Inflammatory macrophage treated with lipopolysaccharide for 1 hour (primary cell): ENCODE data around the gene BTBD9.

ENCODE experiments used
- DNase-seq, 2 donors: peaks; one replicate each; pipeline ENCODE4 v3.0.0-alpha.2; 2020 to 2022

The BTBD9 gene

GRCh38 chr6:38272222-38272621, 367.5 kb downstream of the BTBD9 start:
- DNase-seq, result no peak

DNA sequence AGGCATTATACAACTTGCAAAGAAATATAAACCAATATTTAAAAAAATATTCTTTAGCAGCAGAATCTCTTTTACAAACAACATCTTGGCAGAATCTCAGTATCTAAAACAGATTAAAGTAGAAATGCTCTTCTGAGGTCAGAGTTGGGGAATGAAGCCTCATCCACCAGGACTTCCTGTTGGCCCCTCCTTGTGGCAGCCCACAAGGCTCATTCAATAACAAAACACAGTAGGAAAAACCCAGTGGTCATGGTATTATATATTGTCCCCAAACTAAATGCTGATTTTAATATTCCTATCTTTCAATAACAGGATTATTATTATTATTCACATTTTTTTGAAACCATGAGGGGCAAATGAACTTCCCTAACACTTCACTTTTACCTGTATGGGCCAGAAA, 368.6 kb downstream of the BTBD9 start:
- no peak for DNase-seq

- no peak for DNase-seq
Measured at GRCh38 chr6:38270367-38270766, 369.4 kb downstream of the BTBD9 start.

DNA sequence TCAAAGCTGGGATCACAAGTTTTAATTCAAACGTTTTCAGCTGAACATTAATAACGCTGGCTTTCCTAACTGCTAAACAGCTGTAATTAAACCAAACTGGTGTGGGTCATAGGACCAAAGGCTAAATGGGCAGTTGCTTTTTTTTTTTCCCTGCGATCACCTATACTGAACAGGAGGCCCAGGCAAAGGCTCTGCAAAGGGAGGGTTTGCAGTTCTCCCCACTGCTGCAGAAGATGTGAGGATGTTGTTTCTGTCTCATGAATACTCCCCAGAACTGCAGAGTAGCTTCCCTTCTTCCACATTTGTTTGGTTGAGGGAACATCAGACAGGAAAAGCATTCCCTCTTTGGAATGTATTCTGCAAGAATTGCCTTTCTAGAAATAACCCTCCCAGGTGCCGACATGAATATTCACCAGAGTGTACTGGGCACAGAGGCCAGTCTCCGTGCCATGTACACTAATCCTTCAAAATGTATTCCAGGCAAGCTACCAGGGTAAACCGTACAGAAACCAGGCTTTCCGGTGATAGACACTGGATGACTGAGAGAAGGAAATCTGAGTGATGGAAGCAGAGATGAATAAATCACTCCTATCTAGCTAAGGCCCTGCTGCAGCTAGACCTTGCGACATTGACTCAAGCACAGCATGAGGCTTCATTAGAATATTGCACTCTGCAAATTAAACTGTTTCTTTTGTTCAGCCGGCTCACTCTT, 370.1 kb downstream of the BTBD9 start:
- DNase-seq, result no peak

GRCh38 chr6:38268342-38268741, 371.4 kb downstream of the BTBD9 start:
- DNase-seq, result no peak

- no peak for DNase-seq
Measured at GRCh38 chr6:38266921-38267354, 372.8 kb downstream of the BTBD9 start.

GRCh38 chr6:38264605-38265004, 375.1 kb downstream of the BTBD9 start:
- DNase-seq, result no peak

GRCh38 chr6:38262609-38263008, 377.1 kb downstream of the BTBD9 start:
- DNase-seq, result no peak

GRCh38 chr6:38262026-38262425, 377.7 kb downstream of the BTBD9 start:
- no peak for DNase-seq

DNA sequence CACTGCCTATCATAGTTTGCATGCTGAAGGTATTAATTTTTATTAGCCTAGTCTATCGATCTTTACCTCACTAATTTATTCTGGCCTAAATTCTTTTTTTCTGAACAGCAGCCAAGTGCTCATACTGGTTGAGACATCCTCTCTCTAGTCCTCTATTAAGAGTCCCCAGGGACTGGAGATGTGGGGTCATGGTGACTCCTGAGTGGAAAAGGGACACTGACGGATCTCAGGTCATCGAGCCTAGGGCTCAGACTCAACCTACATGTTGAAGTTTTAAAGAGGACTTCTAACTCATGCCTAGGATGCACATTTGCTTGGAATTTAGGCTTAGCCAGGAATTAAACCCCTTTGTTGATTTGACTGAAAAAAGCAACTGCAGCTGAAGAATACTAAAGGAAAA, 378.1 kb downstream of the BTBD9 start:
- DNase-seq, result no peak

DNA sequence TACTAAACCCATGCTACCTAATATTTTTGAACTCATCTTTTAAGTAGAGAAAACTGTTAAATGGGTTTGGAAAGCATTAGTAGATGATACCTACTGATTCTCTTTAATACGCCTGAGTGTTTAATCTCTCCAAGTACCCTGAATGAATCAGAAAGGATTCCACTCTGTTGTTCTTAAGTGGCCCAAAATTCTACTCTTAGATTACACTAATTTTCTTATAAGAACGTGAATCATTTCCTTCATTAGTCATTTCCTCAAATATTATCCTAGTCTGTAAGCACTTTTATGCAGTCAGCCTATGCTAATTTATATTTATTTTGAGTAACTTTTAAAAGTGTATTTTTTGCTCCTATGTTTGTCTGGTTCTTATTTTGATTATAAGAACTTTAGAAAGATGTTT, 380.0 kb downstream of the BTBD9 start:
- DNase-seq, result peak in 1 of 2 donors; percentile 17

GRCh38 chr6:38248500-38249234, 391.1 kb downstream of the BTBD9 start:
- no peak for DNase-seq

- no peak for DNase-seq
Measured at GRCh38 chr6:38245295-38245694, 394.4 kb downstream of the BTBD9 start.

- DNase-seq, result no peak
Measured at GRCh38 chr6:38244869-38245268, 394.9 kb downstream of the BTBD9 start.

- DNase-seq, result no peak
Measured at GRCh38 chr6:38241200-38241871, 398.4 kb downstream of the BTBD9 start.

DNA sequence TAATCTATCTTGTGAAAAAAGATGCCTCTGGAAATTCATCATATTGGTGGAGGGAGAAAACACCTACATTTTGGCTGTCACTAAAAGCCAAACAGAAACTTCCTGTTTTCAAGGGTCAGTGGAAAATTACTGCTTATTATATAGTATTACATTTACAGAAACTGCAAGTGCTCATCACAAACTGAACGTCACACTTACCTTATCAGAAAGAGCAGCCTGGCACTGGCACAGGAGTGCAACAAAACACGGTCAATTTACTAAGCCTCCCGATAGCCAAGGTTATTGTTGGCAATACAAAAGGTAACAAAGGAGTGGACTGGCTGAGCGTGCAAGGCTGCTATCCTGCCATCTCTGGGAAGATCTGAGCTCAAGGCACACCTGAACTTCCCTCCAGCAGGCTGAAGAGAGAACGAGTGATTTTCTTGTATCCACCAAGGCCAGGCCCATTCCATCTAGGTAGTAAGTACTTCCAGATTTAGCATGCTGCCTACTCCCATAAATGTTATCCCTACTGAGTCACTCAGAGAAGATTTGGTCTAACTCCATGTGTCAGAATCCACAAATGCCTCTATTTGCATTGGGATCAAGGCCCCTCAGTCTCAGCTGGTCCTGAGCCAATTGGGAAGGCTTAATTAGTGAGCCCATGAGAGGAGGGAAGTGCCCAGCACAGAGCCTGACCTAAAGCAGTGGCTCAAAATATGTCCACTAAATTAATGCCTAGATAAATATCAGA, 399.8 kb downstream of the BTBD9 start:
- DNase-seq, result peak in 1 of 2 donors; percentile 11

DNA sequence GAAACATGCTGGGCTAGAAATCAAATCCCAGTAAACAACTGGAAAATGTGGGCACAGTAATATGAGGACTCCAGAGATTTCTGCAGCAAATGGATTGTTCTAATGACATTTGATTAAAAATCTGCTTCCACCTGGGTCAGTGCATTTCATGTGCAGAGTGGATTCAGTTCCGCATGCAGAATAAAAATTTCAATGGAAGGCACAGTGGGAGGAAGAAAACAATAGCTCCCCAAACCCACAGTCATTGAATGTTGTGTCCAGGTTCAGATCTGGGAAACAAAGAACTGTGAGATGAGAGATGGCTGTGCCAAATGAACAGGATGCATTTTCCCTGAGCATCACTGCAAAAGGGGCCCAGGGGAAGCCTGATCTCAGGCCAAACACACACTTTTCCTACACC, 403.1 kb downstream of the BTBD9 start:
- no peak for DNase-seq

DNA sequence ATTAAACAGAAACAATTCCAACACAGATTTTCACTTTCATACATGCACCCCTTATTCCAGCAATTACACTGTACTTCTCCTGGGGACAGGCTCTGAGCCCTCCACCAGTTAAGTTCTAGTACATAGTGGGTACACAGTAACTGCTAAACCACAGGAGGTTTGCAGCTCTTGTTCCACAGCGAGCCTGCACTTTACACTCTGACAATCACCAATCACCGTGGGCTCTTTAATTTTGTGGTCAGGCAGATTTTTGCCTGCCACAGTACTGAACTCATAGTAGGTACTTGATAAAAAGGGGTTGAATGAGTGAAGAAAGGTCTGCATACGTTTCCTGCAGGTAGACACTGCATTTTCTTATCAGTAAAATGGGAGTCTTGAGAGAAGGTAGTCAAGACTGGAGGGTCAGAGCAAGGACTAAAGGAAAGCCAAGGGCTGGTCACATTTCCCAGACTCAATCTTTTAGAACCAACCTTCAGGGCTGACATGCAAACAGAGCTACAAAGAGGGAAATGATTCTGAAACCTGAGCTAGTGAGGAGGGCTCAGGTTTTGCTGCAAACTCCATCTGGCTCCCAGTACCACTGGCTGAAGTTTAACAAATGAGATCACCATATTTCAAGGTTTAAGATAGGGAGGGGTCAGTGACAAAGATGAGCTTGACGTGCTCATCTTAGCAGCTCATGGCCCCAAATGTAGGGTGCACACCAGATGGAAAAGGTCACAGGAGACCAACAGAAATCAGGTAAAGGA, 404.6 kb downstream of the BTBD9 start:
- no peak for DNase-seq

DNA sequence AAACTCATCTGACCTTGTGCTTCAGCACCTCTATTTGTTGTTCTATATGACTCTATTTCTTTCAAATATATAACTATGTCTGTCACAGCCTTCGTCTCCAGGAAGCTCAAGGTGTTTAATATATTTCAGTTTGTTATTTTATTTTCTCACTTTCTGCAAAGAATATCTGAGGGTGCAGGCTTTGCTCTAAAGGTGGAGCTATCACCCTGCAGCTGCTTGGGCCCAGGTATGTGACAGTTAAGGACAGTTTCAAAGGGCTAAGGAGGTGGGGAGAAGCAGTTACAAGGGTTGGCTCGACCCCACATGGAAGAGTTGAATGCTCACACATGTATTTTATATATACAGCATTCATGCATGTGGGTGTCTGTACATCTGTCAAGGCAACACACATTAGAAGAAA, 405.6 kb downstream of the BTBD9 start:
- no peak for DNase-seq

DNA sequence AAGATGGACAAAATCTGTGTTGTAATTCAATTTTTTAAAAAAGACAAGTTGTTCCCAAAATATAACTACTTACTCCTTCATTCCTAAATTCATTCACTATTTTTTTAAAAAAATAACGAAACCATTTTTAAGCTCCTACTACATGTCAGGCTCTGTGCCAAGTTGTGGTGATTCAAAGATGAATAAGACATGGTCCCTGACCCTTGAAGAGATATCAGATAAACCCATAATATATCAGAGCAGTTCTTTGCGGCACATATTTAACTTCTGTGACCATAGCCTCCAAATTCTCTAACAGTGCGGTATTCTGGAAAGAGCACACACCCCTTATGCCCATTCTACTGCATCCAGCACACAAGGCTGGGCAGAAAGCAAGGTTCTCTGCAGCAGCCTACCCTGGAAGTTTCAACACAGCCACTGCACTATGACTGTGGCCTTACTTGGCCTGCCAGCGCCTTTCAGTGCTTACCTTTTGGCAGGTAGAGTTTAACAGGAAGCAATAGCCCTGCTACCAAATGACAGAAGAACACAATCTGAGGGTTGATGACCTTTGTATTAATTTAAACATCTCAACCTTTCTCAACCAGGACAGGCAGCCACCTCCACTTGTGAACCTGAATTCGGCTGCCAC, 406.5 kb downstream of the BTBD9 start:
- DNase-seq, result no peak

- no peak for DNase-seq
Measured at GRCh38 chr6:38225766-38226165, 414.0 kb downstream of the BTBD9 start.

GRCh38 chr6:38221251-38221650, 418.5 kb downstream of the BTBD9 start:
- no peak for DNase-seq
